Kidney (tissue), 14 donors: ENCODE results near the gene GMDS. TPM values are rescaled to one million over a fixed set of nuclear protein-coding genes. Genes with fewer than 3 reads are reported as not detected.

Experiments
- DNase-seq, 5 donors: peaks; one replicate each; pipeline ENCODE4 v3.0.0-alpha.2; 2013 to 2020
- FAIRE-seq: peaks from 2 replicates; lab custom pipeline; 2012; peaks lifted over from hg19 to GRCh38; lab: Jason Lieb, UNC
- H3K27ac ChIP-seq, 2 donors: one replicate each; pipeline ENCODE4 v1.7.0; 2013; ENCODE audit warnings: low read depth in 2 of 2, low read length in 2 of 2, inconsistent platforms in 1 of 2
- H3K27me3 ChIP-seq: one replicate; pipeline ENCODE4 v1.7.1; 2013; ENCODE audit warnings: low read length, inconsistent platforms; ENCODE audit not compliant: control insufficient read depth, insufficient read depth
- H3K36me3 ChIP-seq, 3 donors: one replicate each; pipeline versions ENCODE4 v1.7.0 to v1.7.1; 2013; ENCODE audit warnings: low read length in 3 of 3, control low read depth in 1 of 3, inconsistent platforms in 1 of 3; ENCODE audit not compliant: insufficient read depth in 3 of 3, control insufficient read depth in 2 of 3
- H3K4me1 ChIP-seq, 3 donors: one replicate each; pipeline versions ENCODE4 v1.7.0 to v1.7.1; 2013; ENCODE audit warnings: low read length in 3 of 3, inconsistent platforms in 1 of 3, low read depth in 1 of 3; ENCODE audit not compliant: control insufficient read depth in 2 of 3, insufficient read depth in 2 of 3
- H3K4me3 ChIP-seq, 3 donors: one replicate each; pipeline versions ENCODE4 v1.7.0 to v1.8.1; 2013; ENCODE audit warnings: low read length in 3 of 3, control low read depth in 1 of 3, inconsistent platforms in 1 of 3
- H3K9ac ChIP-seq, 3 donors: one replicate each; pipeline versions ENCODE4 v1.7.0 to v1.7.1; 2013; ENCODE audit warnings: low read length in 3 of 3, control low read depth in 1 of 3, inconsistent platforms in 1 of 3
- H3K9me3 ChIP-seq, 3 donors: one replicate each; pipeline versions ENCODE4 v1.7.0 to v1.7.1; 2013; ENCODE audit warnings: low read length in 3 of 3, control low read depth in 1 of 3, inconsistent platforms in 1 of 3; ENCODE audit not compliant: control insufficient read depth in 2 of 3, insufficient read depth in 1 of 3
- intact Hi-C: fragments of 100-400 bp; cut with DNase I; formaldehyde crosslinking; loops from one replicate; pipeline ENCODE4 v1.11.1; 2022
- polyA plus RNA-seq: library from polyadenylated mRNA; stranded (reverse); fragments of 350-450 nt; fragmentation: Illumina TruSeq; extraction: RNeasy Lipid Tissue Mini Kit (QIAGEN cat#74804); gene quantifications from one replicate; pipeline ENCODE4 v1.2.3, GENCODE V29; 2014; ENCODE audit warnings: low read depth, low replicate concordance; ENCODE audit not compliant: insufficient read depth
- total RNA-seq: library from RNA; stranded (reverse); fragmentation: NEBNext Ultra II Directional; extraction: Animal tissue kit (Norgen Biotek cat#: 25700); gene quantifications from one replicate; pipeline ENCODE4 v1.2.1, GENCODE V29; 2021
- TF ChIP-seq, protein P1 (sequence below): IDR thresholded peaks from 3 replicates; pipeline ENCODE4 v1.5.1; 2012; ENCODE audit warnings: mild to moderate bottlenecking, moderate library complexity, borderline replicate concordance; ENCODE audit not compliant: insufficient read depth; ENCODE audit errors: extremely low read depth
- donor health status: control.
- donor health status: control.
- donor health status: control.
- donor health status: control.
- donor health status: control.
- donor health status: DM: yes; HTN: yes; CAD: no.
- donor health status: Normal renal cell carcinoma (clear cell type).

GMDS gene
- total and polyA plus RNA-seq, 2 donors from 2014 or later, result 49.6 to 63.7 TPM

DNA sequence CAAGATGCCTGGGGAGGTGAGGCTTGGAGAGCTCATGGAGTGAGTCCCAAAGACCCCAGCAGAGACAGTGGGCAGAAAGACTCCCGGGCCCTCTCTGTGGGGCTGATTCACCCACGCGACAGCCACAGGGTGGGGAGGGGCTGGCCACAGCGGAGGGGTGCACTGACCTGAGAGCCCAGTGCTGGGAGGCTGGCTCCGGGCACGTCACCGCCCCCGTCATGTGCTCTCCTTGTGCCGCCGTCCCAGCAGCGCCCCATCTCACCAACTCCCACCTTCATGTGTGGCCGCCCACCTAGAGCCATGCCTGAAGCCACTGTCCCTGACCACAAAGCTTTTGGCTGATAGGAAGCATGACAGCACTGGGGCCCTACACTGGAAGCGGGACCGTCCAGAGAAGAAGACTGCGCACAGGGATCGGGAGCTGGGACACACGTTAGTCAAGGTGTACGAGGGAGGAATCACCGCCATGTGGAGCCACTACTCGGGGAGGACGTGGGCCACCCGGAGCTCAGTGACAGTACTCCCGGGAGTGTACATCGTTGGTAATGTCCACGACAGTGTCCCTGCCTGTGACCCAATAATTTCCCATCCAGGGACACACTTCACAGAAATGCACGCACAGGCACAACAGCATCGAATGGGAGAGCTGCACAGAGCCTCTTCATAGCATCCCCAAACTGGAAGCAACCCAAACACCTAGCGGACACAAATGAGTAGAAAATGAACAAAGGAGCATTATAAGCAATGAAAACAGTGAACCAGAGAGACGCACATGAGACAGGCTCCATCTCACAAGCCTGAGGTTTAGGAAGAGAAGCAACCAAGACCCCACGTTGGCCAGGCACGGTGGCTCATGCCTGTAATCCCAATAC lies 664.0 kb downstream of the GMDS start:
- Histone ChIP-seq H3K9me3 (no peaks in the 10 kb centered on the region), H3K4me1 (no peaks in the 10 kb centered on the region), H3K27ac (no peak overlapping the region), H3K27me3 (no peaks in the 10 kb centered on the region), H3K4me3 (no peak overlapping the region), H3K36me3 (no peaks in the 10 kb centered on the region), H3K9ac (no peak overlapping the region)
- FAIRE-seq, result no peak
- intact Hi-C loops, result no loop called here
- no peak for DNase-seq
- TF ChIP-seq, protein P1, sequence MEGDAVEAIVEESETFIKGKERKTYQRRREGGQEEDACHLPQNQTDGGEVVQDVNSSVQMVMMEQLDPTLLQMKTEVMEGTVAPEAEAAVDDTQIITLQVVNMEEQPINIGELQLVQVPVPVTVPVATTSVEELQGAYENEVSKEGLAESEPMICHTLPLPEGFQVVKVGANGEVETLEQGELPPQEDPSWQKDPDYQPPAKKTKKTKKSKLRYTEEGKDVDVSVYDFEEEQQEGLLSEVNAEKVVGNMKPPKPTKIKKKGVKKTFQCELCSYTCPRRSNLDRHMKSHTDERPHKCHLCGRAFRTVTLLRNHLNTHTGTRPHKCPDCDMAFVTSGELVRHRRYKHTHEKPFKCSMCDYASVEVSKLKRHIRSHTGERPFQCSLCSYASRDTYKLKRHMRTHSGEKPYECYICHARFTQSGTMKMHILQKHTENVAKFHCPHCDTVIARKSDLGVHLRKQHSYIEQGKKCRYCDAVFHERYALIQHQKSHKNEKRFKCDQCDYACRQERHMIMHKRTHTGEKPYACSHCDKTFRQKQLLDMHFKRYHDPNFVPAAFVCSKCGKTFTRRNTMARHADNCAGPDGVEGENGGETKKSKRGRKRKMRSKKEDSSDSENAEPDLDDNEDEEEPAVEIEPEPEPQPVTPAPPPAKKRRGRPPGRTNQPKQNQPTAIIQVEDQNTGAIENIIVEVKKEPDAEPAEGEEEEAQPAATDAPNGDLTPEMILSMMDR, result no peak

DNA sequence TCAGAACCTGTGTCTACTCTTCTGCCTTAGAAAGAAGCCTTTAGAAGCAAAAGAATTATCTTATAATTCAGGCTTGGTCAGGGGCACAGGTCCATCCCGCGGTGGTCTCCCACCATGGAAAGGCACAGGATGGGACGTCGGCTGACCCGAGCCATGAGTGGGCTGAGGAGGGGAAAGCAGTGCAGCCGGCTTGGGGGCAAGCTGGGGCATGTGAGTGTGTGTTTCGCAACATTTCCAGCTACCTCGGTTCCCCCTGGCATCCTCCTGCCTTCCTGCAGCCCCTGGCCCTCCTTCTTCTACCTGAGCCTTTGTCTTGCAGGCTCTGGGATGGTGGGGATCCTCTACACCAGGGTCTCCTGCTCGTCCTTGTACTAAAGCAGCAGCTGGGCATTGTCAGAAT lies 664.8 kb downstream of the GMDS start:
- H3K4me1 ChIP-seq, result no peaks in the 10 kb centered on the region
- no peak for FAIRE-seq
- H3K9me3 ChIP-seq, result no peaks in the 10 kb centered on the region
- TF ChIP-seq, protein P1, result no peak
- H3K9ac ChIP-seq, result no peak overlapping the region
- no peak overlapping the region for H3K27ac ChIP-seq
- H3K27me3 ChIP-seq, result no peaks in the 10 kb centered on the region
- no peak for DNase-seq
- no peak overlapping the region for H3K4me3 ChIP-seq
- intact Hi-C loops, result no loop called here
- H3K36me3 ChIP-seq, result no peaks in the 10 kb centered on the region

DNA sequence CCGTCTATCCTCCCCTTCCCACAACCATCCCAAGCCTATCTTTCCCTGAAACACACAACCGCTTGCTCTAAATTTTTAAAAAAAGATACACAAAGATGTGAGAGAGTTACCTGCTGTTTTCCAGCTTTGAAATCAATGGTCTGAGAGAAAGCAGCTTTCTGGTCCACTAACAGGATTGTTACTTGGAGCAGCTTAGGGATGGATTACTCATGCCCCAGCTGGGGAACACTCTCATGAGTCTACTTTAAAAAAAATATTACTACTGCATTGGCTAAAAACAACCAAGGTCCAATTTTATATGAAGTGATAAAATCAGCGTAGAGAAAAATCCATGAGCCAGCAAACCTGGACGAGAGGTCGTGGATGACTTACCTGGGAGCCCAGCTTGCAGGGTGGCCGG lies 665.3 kb downstream of the GMDS start:
- no peaks in the 10 kb centered on the region for H3K9me3 ChIP-seq
- no peaks in the 10 kb centered on the region for H3K36me3 ChIP-seq
- no peak overlapping the region for H3K27ac ChIP-seq
- H3K27me3 ChIP-seq, result no peaks in the 10 kb centered on the region
- no peak overlapping the region for H3K9ac ChIP-seq
- TF ChIP-seq, protein P1, result no peak
- no peak overlapping the region for H3K4me3 ChIP-seq
- FAIRE-seq (no peak), DNase-seq (no peak)
- intact Hi-C loops, result no loop called here
- H3K4me1 ChIP-seq, result no peaks in the 10 kb centered on the region
